ENCODE data around the gene PHACTR4.
"Not testable (repeated sequence)": the region's sequence is repeated elsewhere in the genome, so short reads cannot be mapped to it uniquely, and the experiment has no call there.

PHACTR4 gene

DNA sequence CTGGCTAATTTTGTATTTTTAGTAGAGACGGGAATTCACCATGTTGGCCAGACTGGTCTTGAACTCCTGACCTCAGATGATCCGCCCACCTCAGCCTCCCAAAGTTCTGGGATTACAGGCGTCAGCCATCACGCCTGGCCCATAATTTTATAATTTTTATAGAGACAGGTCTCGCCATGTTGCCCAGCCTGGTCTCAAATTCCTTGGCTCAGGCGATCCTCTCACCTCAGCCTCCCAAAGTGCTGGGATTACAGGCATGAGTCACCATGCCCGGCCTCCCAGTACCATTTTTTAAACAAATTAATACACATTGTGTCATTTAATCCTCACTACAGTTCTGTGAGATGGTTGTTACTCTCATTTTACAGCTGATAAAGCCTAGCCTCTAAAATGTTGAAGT lies 3.9 kb downstream of the PHACTR4 start:
- DNase-seq, result not testable (repeated sequence)

DNA sequence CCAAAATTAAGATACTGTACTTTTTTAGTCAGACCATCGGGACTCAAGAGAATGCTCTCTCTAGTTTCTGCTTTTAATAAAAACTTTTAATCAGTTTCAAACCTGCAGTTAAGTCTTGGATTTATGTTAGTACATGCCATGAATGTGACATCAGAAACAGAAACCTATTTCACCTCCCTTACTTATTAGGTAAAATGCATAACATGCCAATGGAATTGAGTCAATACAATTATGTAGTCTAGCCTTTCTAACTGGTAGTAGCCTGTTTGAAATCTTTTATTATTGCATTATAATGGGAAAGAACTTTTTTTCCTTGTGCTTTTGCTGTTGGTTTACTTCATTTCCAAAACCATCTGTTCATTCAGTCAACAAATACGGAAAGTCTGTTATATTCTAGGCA lies 4.8 kb downstream of the PHACTR4 start:
- DNase-seq, result no peak

DNA sequence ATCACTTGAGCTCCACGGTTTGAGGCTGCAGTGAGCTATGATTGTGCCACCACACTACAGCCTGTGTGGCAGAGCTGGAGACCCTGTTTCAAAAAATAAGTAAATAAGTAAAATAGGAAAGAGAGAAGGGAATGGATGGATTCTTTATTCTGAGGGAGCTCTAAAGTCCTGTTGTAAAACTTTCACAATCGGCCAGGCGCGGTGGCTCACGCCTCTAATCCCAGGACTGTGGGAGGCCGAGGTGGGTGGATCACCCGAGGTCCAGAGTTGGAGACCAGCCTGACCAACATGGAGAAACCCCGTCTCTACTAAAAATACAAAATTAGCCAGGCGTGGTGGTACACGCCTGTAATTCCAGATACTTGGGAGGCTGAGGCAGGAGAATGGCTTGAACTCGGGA lies 6.1 kb downstream of the PHACTR4 start:
- DNase-seq, result not testable (repeated sequence)

GRCh38 chr1:28376195-28376594 lies 6.7 kb downstream of the PHACTR4 start:
- not testable (repeated sequence) for DNase-seq

DNA sequence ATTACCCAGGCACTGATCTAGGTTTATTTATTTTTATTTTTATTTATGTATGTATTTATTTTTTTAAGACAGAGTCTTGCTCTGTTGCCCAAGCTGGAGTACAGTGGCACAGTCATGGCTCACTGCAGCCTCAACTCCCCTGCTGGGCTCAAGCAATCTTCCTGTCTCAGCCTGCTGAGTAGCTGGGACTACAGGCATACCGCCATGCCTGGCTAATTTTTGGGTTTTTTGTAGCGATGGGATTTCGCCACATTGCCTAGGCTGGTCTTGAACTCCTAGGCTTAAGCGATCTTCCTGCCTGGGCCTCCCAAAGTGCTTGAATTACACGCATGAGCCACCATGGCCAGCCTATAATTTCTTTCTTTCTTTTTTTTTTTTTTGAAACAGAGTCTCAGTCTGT lies 9.4 kb downstream of the PHACTR4 start:
- no peak for DNase-seq

DNA sequence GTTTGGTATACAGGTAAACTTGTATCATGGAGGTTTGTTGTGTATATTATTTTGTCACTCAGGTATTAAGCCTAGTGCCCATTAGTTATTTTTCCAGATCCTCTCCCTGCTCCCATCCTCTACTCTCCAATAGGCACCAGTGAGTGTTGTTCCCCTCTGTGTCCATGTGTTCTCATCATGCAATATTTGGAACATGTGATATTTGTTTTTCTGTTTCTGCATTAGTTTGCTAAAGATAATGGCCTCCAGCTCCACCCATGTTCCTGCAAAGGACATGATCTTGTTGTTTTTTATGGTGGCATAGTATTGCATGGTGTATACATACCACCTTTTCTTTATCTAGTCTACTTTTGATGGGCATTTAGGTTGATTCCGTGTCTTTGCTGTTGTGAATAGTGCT lies 10.9 kb downstream of the PHACTR4 start:
- no peak for DNase-seq

- not testable (repeated sequence) for DNase-seq
Measured at GRCh38 chr1:28383785-28384184, 14.2 kb downstream of the PHACTR4 start.

DNA sequence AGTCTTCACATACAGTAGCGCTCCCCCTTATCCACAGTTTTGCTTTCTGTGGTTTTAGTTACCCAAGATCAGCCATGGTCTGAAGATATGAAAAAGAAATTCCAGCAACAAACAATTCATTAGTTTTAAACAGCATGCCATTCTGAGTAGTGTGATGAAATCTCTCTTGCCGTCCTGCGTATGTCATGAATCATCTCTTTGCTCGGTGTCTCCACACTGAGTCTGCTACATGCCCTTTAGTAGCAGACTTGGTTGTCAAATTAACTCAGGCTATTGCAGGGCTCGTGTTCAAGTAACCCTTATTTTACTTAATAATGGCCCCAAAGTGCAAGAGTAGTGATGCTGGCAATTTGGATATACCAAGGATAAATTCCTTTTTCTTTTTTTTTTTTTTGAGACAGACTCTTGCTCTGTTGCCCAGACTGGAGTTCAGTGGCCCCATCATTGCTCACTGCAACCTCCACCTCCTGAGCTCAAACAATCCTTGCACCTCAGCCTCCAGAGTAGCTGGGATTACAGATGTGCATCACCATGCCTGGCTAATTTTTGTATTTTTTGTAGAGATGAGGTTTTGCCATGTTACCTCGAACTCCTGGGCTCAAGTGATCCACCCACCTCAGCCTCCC lies 22.6 kb downstream of the PHACTR4 start:
- no peak for DNase-seq

DNA sequence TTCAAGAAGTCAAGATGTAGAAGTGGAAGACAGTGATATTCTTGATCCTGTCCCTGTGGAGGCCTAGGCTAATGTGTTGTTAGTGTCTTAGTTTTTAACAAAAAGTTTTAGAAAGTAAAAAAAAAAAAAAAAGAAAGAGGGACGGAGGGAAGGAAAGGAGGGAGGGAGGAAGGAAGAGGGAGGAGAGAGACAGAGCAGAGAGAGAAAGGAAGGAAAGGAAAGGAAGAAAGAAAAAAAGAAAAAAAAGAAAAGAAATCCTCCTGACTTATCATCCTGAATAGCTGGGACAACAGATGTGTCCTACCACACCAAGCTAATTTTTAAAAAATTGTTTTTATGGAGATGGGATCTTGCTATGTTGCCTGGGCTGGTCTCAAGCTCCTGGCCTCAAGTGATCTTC lies 24.6 kb downstream of the PHACTR4 start:
- DNase-seq, result no peak

GRCh38 chr1:28395181-28395580 lies 25.6 kb downstream of the PHACTR4 start:
- no peak for DNase-seq

DNA sequence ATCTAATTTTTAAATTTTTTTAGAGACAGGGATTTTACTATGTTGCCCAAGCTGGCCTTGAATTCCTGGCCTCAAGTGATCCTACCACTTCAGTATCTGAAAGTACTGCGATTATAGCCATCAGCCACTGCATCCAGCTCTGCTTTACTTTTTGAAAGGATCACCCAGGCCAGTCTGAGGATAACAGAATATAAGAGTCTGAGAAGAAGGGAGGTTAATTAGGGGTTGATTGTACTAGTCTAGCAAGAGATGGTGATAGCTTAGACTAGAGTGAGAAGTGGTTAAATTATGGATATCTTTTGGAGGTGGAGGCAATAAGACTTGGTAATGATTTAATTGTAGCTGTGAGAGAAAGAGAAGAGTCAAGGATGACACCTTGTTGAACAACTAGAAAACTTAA lies 32.2 kb downstream of the PHACTR4 start:
- DNase-seq, result no peak

DNA sequence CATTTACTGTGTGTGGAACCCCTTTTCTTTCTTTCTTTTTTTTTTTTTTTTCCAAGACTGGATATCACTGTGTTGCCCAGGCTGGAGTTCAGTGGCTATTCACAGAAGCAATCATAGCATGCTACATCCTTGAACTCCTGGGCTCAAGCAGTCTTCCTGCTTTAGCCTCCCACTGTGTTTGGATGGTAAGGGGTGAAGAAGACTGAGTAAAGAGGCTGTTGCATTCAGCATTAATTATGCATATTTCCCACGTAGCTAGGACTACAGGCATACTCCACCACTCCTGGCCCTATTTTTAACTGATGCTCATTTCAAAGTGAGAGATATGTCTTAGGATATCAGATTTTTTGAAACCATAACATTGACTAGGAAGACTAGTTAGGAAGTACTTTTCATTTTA lies 39.5 kb downstream of the PHACTR4 start:
- DNase-seq, result no peak

DNA sequence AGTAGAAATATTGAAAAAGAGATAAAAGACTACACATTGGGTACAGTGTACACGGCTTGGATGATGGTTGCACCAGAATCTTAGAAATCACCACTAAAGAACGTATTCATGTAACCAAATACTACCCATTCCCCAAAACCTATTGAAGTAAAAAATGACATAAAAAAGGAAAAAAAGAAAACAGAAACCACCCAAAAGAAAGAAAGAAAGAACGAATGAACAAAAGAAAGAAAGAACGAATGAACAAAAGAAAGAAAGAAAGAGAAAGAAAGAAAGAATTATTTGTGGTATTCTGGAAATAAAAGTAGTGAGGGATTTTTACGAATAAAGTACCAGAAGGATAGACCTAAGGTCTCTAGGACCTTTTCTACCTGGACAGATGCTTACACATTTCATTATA lies 42.1 kb downstream of the PHACTR4 start:
- DNase-seq, result no peak

- no peak for DNase-seq
Measured at GRCh38 chr1:28412731-28413130, 43.2 kb downstream of the PHACTR4 start.

DNA sequence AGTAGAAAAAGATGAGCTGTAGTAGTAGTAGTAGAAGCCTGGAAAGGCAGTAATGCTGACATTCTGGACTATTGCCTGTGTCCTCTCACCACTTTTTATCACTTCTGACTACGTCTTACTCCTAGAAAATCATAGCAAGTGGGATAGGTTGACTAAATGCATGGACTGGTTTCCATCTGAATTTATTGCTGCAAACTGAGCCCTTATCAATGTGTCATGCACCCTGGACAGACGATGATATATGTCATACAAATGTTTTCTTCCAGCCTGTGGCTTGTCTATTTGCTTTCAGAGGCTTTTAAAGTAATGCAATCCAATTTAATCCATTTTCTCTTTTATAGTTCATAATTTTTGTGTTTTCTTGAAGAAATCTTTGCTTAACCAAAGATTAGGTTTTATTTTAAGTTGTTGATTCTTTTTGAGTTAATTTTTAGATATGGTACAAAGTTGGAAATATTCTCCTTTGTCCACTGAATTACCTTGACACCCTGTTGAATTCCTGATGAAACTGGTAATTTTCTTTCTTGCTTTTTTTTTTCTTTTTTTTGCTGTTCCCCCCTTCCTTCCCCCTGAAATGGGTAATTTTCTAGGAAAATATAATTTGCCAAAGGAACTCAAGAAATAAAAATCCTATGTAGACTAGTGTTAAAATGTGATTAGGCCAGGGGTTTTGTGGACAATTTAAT lies 47.1 kb downstream of the PHACTR4 start:
- no peak for DNase-seq

DNA sequence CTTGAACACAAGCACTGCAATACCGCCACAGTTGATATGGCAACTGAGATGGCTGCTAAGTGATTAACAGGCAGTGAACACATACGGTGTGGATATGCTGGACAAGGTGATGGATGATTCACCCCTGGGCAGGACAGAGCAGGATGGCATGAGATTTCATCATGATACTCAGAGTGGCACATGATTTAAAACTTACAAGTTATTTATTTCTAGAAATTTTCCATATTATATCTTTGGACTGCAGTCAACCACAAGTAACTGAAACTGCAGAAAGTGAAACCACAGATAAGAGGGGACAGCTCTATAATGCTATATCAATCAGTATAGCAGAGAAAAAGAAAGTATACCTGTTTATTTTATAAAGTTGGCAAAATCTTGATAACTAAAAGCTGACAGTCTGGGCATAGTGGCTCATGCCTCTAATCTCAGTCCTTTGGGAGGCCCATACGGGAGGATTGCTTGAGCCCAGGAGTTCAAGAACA lies 47.9 kb downstream of the PHACTR4 start:
- DNase-seq, result no peak

- no peak for DNase-seq
Measured at GRCh38 chr1:28417926-28418637, 48.5 kb downstream of the PHACTR4 start.

GRCh38 chr1:28421744-28422143 lies 52.2 kb downstream of the PHACTR4 start:
- no peak for DNase-seq

GRCh38 chr1:28426831-28427230 lies 57.3 kb downstream of the PHACTR4 start:
- no peak for DNase-seq

DNA sequence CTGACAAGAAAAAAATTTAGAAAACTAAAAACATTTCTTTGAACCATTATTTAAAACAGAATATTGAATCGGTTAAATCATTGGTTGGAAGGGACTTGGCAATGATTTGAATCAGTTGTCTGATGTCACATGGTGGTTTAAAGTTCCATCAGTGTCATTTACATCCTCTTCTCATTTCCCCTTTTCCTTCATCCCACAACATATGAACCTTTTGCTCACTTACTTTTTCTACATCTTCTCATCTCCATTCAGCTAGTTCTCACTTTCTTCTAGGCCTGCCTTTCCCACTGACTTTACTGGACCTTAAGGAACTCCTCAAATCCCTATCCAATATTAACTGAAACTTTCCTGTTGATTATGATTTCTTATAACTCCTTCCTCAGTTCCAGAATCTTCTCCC lies 58.5 kb downstream of the PHACTR4 start:
- no peak for DNase-seq

- DNase-seq, result no peak
Measured at GRCh38 chr1:28428990-28429520, 59.5 kb downstream of the PHACTR4 start.

- no peak for DNase-seq
Measured at GRCh38 chr1:28436211-28436769, 66.8 kb downstream of the PHACTR4 start.

GRCh38 chr1:28437264-28437923 lies 67.9 kb downstream of the PHACTR4 start:
- no peak for DNase-seq

All from stimulated activated CD8-positive, alpha-beta memory T cell treated with anti-CD3 and anti-CD28 coated beads, Interleukin-4, amount 100 ng/mL, for 48 hours (primary cell).